ENCODE results near the gene BABAM2.

Gene BABAM2

GRCh38 chr2:28201671-28202180 is 311.2 kb downstream of the BABAM2 start:
- DNase-seq (ENCODE audit: low read depth in 2 of 2) = no peak

- no peak for DNase-seq (ENCODE audit: low read depth in 2 of 2)
Observed at GRCh38 chr2:28202719-28203118, 312.2 kb downstream of the BABAM2 start.

- no peak for DNase-seq (ENCODE audit: low read depth in 2 of 2)
Observed at GRCh38 chr2:28206762-28207161, 316.2 kb downstream of the BABAM2 start.

GRCh38 chr2:28209261-28209691 is 318.7 kb downstream of the BABAM2 start:
- DNase-seq (ENCODE audit: low read depth in 2 of 2) = no peak

- DNase-seq (ENCODE audit: low read depth in 2 of 2) = no peak
Observed at GRCh38 chr2:28209864-28210263, 319.3 kb downstream of the BABAM2 start.

- no peak for DNase-seq (ENCODE audit: low read depth in 2 of 2)
Observed at GRCh38 chr2:28210535-28210934, 320.0 kb downstream of the BABAM2 start.

GRCh38 chr2:28216331-28216730 is 325.8 kb downstream of the BABAM2 start:
- DNase-seq (ENCODE audit: low read depth in 2 of 2) = no peak

GRCh38 chr2:28217042-28217740 is 326.7 kb downstream of the BABAM2 start:
- no peak for DNase-seq (ENCODE audit: low read depth in 2 of 2)

GRCh38 chr2:28219138-28219537 is 328.6 kb downstream of the BABAM2 start:
- DNase-seq (ENCODE audit: low read depth in 2 of 2) = no peak

- DNase-seq (ENCODE audit: low read depth in 2 of 2) = no peak
Observed at GRCh38 chr2:28219758-28220368, 329.3 kb downstream of the BABAM2 start.

GRCh38 chr2:28224648-28225472 is 334.3 kb downstream of the BABAM2 start:
- no peak for DNase-seq (ENCODE audit: low read depth in 2 of 2)

- no peak for DNase-seq (ENCODE audit: low read depth in 2 of 2)
Observed at GRCh38 chr2:28225473-28226080, 335.0 kb downstream of the BABAM2 start.

- DNase-seq (ENCODE audit: low read depth in 2 of 2) = no peak
Observed at GRCh38 chr2:28226558-28226957, 336.0 kb downstream of the BABAM2 start.

- no peak for DNase-seq (ENCODE audit: low read depth in 2 of 2)
Observed at GRCh38 chr2:28227498-28227897, 337.0 kb downstream of the BABAM2 start.

GRCh38 chr2:28228434-28228995 is 338.0 kb downstream of the BABAM2 start:
- DNase-seq (ENCODE audit: low read depth in 2 of 2) = no peak

GRCh38 chr2:28231110-28231631 is 340.6 kb downstream of the BABAM2 start:
- no peak for DNase-seq (ENCODE audit: low read depth in 2 of 2)

- no peak for DNase-seq (ENCODE audit: low read depth in 2 of 2)
Observed at GRCh38 chr2:28232295-28232694, 341.8 kb downstream of the BABAM2 start.

- DNase-seq (ENCODE audit: low read depth in 2 of 2) = no peak
Observed at GRCh38 chr2:28233164-28233676, 342.7 kb downstream of the BABAM2 start.

- no peak for DNase-seq (ENCODE audit: low read depth in 2 of 2)
Observed at GRCh38 chr2:28234807-28235206, 344.3 kb downstream of the BABAM2 start.

GRCh38 chr2:28239207-28239606 is 348.7 kb downstream of the BABAM2 start:
- DNase-seq (ENCODE audit: low read depth in 2 of 2) = no peak

- no peak for DNase-seq (ENCODE audit: low read depth in 2 of 2)
Observed at GRCh38 chr2:28240937-28241336, 350.4 kb downstream of the BABAM2 start.

All from stimulated activated CD4-positive, alpha-beta T cell treated with anti-CD3 and anti-CD28 coated beads, Interleukin-15, amount 100 ng/mL, for 48 hours (primary cell).